A549 (cell line): ENCODE results near the gene PLCH2. TPM values are rescaled to one million over a fixed set of nuclear protein-coding genes. Genes with fewer than 3 reads are reported as not detected.

Experiments used
- ATAC-seq, 2 experiments: fragments of 200-7000 bp in 1 of 2; fragments of >200 bp in 1 of 2; cut with Nextera tagmentation in 1 of 2; cut with Tn5 transposase in 1 of 2; 3 replicates each; pipeline versions ENCODE4 v1.8.0 to v1.9.1; 2018 to 2020; ENCODE audit warnings: mild to moderate bottlenecking in 1 of 2, moderate library complexity in 1 of 2
- CTCF ChIA-PET: fragments of 300-600 bp; sonication (Branson Sonifier 250); formaldehyde crosslinking; extraction: SDS; loops from one replicate; lab custom pipeline; 2021; ENCODE audit warnings: antibody characterized with exemption, inconsistent platforms; lab: Yijun Ruan, JAX
- POLR2A ChIA-PET: fragments of 350-600 bp; formaldehyde crosslinking; extraction: SDS; loops from one replicate; lab custom pipeline; 2021; ENCODE audit warnings: antibody characterized with exemption, inconsistent platforms; lab: Yijun Ruan, JAX
- DNase-seq, 2 experiments: peaks; one replicate each; pipeline versions ENCODE4 v3.0.0 to v3.0.0-alpha.2; 2011 to 2016; ENCODE audit warnings: low read depth in 1 of 2, low spot score in 1 of 2
- FAIRE-seq: peaks from 2 replicates; lab custom pipeline; 2011; peaks lifted over from hg19 to GRCh38; lab: Jason Lieb, UNC
- H3K27ac ChIP-seq, 2 experiments: fragments of >200 bp; sonication (Bioruptor Twin); formaldehyde crosslinking; 3 replicates each; pipeline ENCODE4 v1.5.1; 2016 to 2017
- H3K4me1 ChIP-seq: fragments of >200 bp; sonication (Bioruptor Twin); formaldehyde crosslinking; 3 replicates; pipeline ENCODE4 v1.6.1; 2016
- H3K4me2 ChIP-seq: fragments of >200 bp; sonication (Bioruptor Twin); formaldehyde crosslinking; 3 replicates; pipeline ENCODE4 v1.6.1; 2016
- H3K4me3 ChIP-seq: fragments of >200 bp; sonication (Bioruptor Twin); formaldehyde crosslinking; 3 replicates; pipeline ENCODE4 v1.5.1; 2016
- H3K9me3 ChIP-seq: fragments of >200 bp; sonication (Bioruptor Twin); formaldehyde crosslinking; 3 replicates; pipeline ENCODE4 v1.6.1; 2016
- CHD2 ChIP-seq: fragments of 150-350 bp; IDR thresholded peaks from 2 replicates; pipeline ENCODE4 v1.6.1; 2014; ENCODE audit warnings: low read length; ENCODE audit not compliant: partially characterized antibody
- E2F6 ChIP-seq: IDR thresholded peaks from 2 replicates; pipeline ENCODE4 v1.6.1; 2012; ENCODE audit warnings: low read depth, borderline replicate concordance
- EHF ChIP-seq: fragments of 250-450 bp; sonication (Bioruptor Pico); IDR thresholded peaks from 2 replicates; pipeline ENCODE4 v1.5.0; 2020; ENCODE audit warnings: mild to moderate bottlenecking
- HDAC2 ChIP-seq: fragments of 200-600 bp; sonication (generic); IDR thresholded peaks from 2 replicates; pipeline ENCODE4 v1.6.1; 2016
- HOXA7 ChIP-seq: fragments of 250-450 bp; sonication (Bioruptor Pico); IDR thresholded peaks from 2 replicates; pipeline ENCODE4 v1.5.0; 2020; ENCODE audit warnings: mild to moderate bottlenecking, moderate library complexity
- JUNB ChIP-seq: fragments of >200 bp; sonication (Bioruptor Twin); formaldehyde crosslinking; IDR thresholded peaks from 2 replicates; pipeline ENCODE4 v1.6.1; 2016
- KDM1A ChIP-seq: fragments of 200-600 bp; sonication (generic); IDR thresholded peaks from 2 replicates; pipeline ENCODE4 v1.6.1; 2016; ENCODE audit warnings: low read depth, mild to moderate bottlenecking
- PHF8 ChIP-seq: fragments of 200-600 bp; sonication (generic); IDR thresholded peaks from 2 replicates; pipeline ENCODE4 v1.6.1; 2016; ENCODE audit warnings: low read depth, mild to moderate bottlenecking, antibody characterized with exemption, moderate library complexity, borderline replicate concordance
- POLR2A ChIP-seq: IDR thresholded peaks from 2 replicates; pipeline ENCODE4 v1.6.1; 2012; ENCODE audit warnings: mild to moderate bottlenecking, low read length
- REST ChIP-seq: fragments of 200-600 bp; sonication (generic); IDR thresholded peaks from 2 replicates; pipeline ENCODE4 v1.6.1; 2016; ENCODE audit warnings: antibody characterized with exemption, mild to moderate bottlenecking, moderate library complexity
- USF2 ChIP-seq: fragments of 450-650 bp; IDR thresholded peaks from 2 replicates; pipeline ENCODE4 v1.6.1; 2014; ENCODE audit warnings: antibody characterized with exemption
- ZFP36 ChIP-seq: fragments of 450-650 bp; IDR thresholded peaks from 2 replicates; pipeline ENCODE4 v1.6.1; 2014; ENCODE audit warnings: borderline replicate concordance; ENCODE audit not compliant: partially characterized antibody
- ZNF302 ChIP-seq: fragments of 250-450 bp; sonication (Bioruptor Pico); IDR thresholded peaks from 2 replicates; pipeline ENCODE4 v1.9.0; 2021; ENCODE audit warnings: inconsistent platforms, mild to moderate bottlenecking, moderate library complexity
- WGBS: methylation state at CpG from one replicate; pipeline ENCODE4 v1.1.6; 2017; ENCODE audit errors: missing lambda C conversion rate; 5-methylcytosine and 5-hydroxymethylcytosine counted together
- polyA plus RNA-seq, 4 experiments: library from polyadenylated mRNA; depleted of rRNA in 3 of 4; stranded (reverse); fragments of >200 nt; fragmentation: RNase III in 1 of 4; extraction: RNeasy Plus Mini Kit Qiagen cat#74134 plus additional on column Dnase treatment in 1 of 4; gene quantifications; 2 replicates in 3 of 4; 3 replicates in 1 of 4; pipeline ENCODE4 v1.2.3, GENCODE V29; 2011 to 2017
- TF ChIP-seq, protein P1 (sequence below): fragments of >200 bp; sonication (Bioruptor Twin); formaldehyde crosslinking; IDR thresholded peaks from 3 replicates; pipeline ENCODE4 v1.6.1; 2016
- TF ChIP-seq, protein P2 (sequence below): IDR thresholded peaks from 2 replicates; pipeline ENCODE4 v1.6.1; 2012

The PLCH2 gene
- polyA plus RNA-seq, 2 of the 4 experiments (the other 2 are of a cell fraction) = 0.10 to 0.18 TPM

- CTCF ChIA-PET = interaction anchor here (0.6 to 5.3 kb wide), 6 partner anchors 14 to 879 kb away, joined by 3 to 63 read pairs (median 20); partner anchors contain the start of gene HES5
- 0% methylated on average over 2 of the region's 43 CpGs for WGBS
- ATAC-seq (peak; percentile 64 to 79), FAIRE-seq (no peak), DNase-seq (peak; percentile 88 to 89)
- TF ChIP-seq EHF (CRISPR knock-in tag) (no peak), ZFP36 (no peak), E2F6 (peak; percentile 69; the same call in 1 of the 2 replicates), HDAC2 (no peak), REST (no peak), USF2 (peak; percentile 91), CHD2 (no peak), POLR2A (peak; percentile 88)
- TF ChIP-seq, protein P1, sequence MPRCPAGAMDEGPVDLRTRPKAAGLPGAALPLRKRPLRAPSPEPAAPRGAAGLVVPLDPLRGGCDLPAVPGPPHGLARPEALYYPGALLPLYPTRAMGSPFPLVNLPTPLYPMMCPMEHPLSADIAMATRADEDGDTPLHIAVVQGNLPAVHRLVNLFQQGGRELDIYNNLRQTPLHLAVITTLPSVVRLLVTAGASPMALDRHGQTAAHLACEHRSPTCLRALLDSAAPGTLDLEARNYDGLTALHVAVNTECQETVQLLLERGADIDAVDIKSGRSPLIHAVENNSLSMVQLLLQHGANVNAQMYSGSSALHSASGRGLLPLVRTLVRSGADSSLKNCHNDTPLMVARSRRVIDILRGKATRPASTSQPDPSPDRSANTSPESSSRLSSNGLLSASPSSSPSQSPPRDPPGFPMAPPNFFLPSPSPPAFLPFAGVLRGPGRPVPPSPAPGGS = peak; percentile 36; the same call in 1 of the 3 replicates
- TF ChIP-seq, protein P2, sequence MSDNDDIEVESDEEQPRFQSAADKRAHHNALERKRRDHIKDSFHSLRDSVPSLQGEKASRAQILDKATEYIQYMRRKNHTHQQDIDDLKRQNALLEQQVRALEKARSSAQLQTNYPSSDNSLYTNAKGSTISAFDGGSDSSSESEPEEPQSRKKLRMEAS = peak; percentile 65; the same call in 1 of the 2 replicates
- POLR2A ChIA-PET = interaction anchor here (1.0 to 1.9 kb wide), 5 partner anchors 20 to 351 kb away, joined by 3 to 13 read pairs (median 3); partner anchors contain the start of genes FAAP20, PANK4, PEX10 and PRXL2B
- peak overlapping the region; percentile 89 to 91 for H3K27ac ChIP-seq
- peak overlapping the region; percentile 74 for H3K4me3 ChIP-seq
- H3K4me1 ChIP-seq = peaks cover 37% of the 10 kb centered on the region
- H3K4me2 ChIP-seq = peak overlapping the region; percentile 98
- no peaks in the 10 kb centered on the region for H3K9me3 ChIP-seq
These were observed 69.8 kb downstream of the PLCH2 start for GRCh38 chr1:2545754-2546514.

GRCh38 chr1:2546515-2547209 lies 70.6 kb downstream of the PLCH2 start:
- peak; percentile 69 to 86 for ATAC-seq
- CTCF ChIA-PET = interaction anchor here (0.7 to 5.3 kb wide), 30 partner anchors 9 to 907 kb away, joined by 3 to 63 read pairs (median 4); partner anchors contain the start of genes FAAP20, HES5, PEX10 and TNFRSF14
- no peaks in the 10 kb centered on the region for H3K9me3 ChIP-seq
- H3K4me3 ChIP-seq = peak overlapping the region; percentile 74
- no peak for FAIRE-seq
- peak; percentile 89 to 90 for DNase-seq
- 5% methylated on average over 21 of the region's 52 CpGs for WGBS
- H3K4me1 ChIP-seq = peaks cover 33% of the 10 kb centered on the region
- no peak for TF ChIP-seq HOXA7 (CRISPR knock-in tag)
- TF ChIP-seq E2F6 = 0 out of 2 replicates have a peak, but pooled peaks have one; percentile 13
- peak; percentile 97 for TF ChIP-seq ZFP36
- TF ChIP-seq, protein P1 = no peak
- peak; percentile 53; the same call in 1 of the 2 replicates for TF ChIP-seq PHF8
- no peak for TF ChIP-seq ZNF302 (CRISPR knock-in tag)
- TF ChIP-seq KDM1A = 0 out of 2 replicates have a peak, but pooled peaks have one; percentile 49
- no peak for TF ChIP-seq JUNB
- H3K4me2 ChIP-seq = peak overlapping the region; percentile 98
- POLR2A ChIA-PET = interaction anchor here (0.9 to 1.9 kb wide), 6 partner anchors 20 to 352 kb away, joined by 3 to 13 read pairs (median 3); partner anchors contain the start of genes FAAP20, PANK4, PEX10 and PRXL2B
- H3K27ac ChIP-seq = peak overlapping the region; percentile 89 to 91
